ENCODE data around the gene GLA. TPM values are rescaled to one million over a fixed set of nuclear protein-coding genes. Genes with fewer than 3 reads are reported as not detected.

The GLA gene
- total and polyA plus RNA-seq, 9 of the 15 experiments (the other 6 are each of a cell fraction or from before 2014, with no cell fraction given), result 41.7 to 146 (median 73.8) TPM

DNA sequence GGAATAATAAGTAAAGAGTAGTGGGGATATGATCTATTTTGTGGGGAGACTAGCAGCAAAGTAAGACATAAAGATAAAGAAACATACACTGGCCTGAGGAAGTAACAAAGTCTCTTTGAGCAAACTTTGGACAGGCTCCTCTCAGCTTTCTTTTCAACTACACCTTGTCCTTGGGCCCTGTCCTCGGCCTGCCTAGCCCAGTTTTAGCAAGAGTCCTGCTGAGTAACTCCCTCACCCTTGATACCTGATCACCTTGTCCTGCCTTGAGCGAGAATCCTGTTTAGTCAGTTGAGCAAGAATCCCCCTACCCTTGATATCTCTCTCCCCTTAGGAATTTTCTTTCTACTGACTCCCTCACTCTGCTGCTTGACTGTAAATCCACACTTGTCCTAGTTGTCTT, 11.8 kb upstream of the GLA start (continued):
- no peak for TF ChIP-seq MAFG (tag; conservative IDR thresholded peaks at IDR 0.05)
- no peak for TF ChIP-seq ARID2 (IDR thresholded peaks at IDR 0.05)
- TF ChIP-seq ZNF311 (CRISPR knock-in tag; IDR thresholded peaks at IDR 0.05), result no peak
- TF ChIP-seq KHSRP (IDR thresholded peaks at IDR 0.05), result no peak
- TF ChIP-seq WHSC1 (IDR thresholded peaks at IDR 0.05; ENCODE audit: low read length), result no peak

DNA sequence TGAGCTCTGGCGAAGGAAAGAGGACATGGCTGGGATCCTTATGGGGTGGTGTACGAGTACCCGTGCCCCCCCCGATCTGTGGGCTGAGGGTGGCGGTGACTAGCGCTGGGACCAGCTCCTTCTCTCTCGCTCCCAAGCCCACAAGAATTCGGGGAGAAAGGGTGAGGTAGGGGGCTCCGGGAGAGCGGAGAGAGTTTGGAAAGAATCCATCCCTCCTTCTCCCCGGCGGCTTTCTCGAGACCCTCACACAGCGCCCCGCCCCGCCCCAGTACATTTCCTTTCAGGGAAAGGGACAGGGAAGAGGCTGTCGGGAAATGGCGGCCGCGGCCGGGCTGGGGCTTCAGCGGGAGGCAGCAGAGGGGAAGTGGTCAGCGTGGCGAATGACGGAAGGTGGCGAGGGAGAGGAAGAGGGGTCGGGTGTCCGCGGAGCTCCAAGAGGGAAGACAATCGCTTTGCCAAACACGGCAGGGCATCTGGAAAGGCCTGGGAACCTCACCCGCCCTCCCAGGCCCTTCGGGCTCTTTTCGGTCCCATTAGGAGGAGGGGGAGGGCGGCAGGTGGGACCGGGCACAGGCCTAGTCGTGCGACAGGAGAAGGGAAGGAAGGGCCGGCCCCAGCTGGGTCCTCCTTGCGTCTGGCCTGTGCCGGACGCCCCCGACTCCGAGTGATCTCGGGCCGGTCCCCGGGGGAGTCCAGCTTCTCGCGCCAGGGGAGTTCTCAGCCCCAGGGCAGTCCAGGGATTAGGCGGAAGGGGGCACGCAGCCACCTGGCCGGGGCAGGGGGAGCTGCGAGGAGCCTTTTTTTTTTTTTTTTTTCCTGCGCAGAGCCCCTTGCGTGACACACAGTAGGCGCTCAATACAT, 10.5 kb upstream of the GLA start:
- in situ Hi-C loops (cut with MboI), result no loop called here
- no peak for FAIRE-seq

More for the DNA sequence above, 10.5 kb upstream of the GLA start:
- no peak overlapping the region for H3K4me3 ChIP-seq
- 58% methylated on average over 6 of the region's 56 CpGs for WGBS (ENCODE audit: insufficient coverage, low coverage, missing lambda C conversion rate)
- peak overlapping the region; percentile 14; the same call in 1 of the 2 replicates for H3K4me2 ChIP-seq (ENCODE audit: insufficient read depth, low read length)
- ChIA-PET POLR2A (interaction anchor here (0.6 kb wide), 1 partner anchor 626 kb away, joined by 4 read pairs; no protein-coding TSS in a partner anchor), CTCF (ENCODE audit: low intra/inter-chr PET ratio) (no interaction called here)
- DNase-seq (ENCODE audit: extremely low read depth in 1 of 4, low spot score in 3 of 4), result no peak
- TF ChIP-seq RCOR1 (IDR thresholded peaks at IDR 0.05; ENCODE audit: borderline replicate concordance in 1 of 2, low read depth in 2 of 2, low read length in 2 of 2), result no peak
- TF ChIP-seq KAT8 (IDR thresholded peaks at IDR 0.05; ENCODE audit: low read depth), result no peak
- no peak for TF ChIP-seq NCOA4 (IDR thresholded peaks at IDR 0.05; ENCODE audit: partially characterized antibody)
- no peak for TF ChIP-seq ARHGAP35 (IDR thresholded peaks at IDR 0.05; ENCODE audit: partially characterized antibody)
- TF ChIP-seq ZFP36 (IDR thresholded peaks at IDR 0.05; ENCODE audit: low read depth, low read length, partially characterized antibody), result no peak
- no peak for TF ChIP-seq POLR2G (IDR thresholded peaks at IDR 0.05; ENCODE audit: low read depth, low read length)
- peak in 2 of 3 experiments; percentile 6 to 14 for TF ChIP-seq YY1 (IDR thresholded peaks at IDR 0.05; ENCODE audit: borderline replicate concordance in 1 of 3, control insufficient read depth in 1 of 3, extremely low read depth in 1 of 3, insufficient read depth in 3 of 3, insufficient read length in 1 of 3, insufficient replicate concordance in 2 of 3, low read depth in 1 of 3, low read length in 2 of 3)
- TF ChIP-seq SNIP1 (IDR thresholded peaks at IDR 0.05; ENCODE audit: low read depth), result no peak
- H3K9me3 ChIP-seq (replicated peaks; ENCODE audit: control insufficient read depth, insufficient read depth, low read depth, low read length), result no peaks in the 10 kb centered on the region
- no peak overlapping the region for H3K27ac ChIP-seq (ENCODE audit: extremely low read depth, low read depth, low read length)
- no peak for ATAC-seq
- H3K9ac ChIP-seq (ENCODE audit: insufficient read depth in 1 of 2, low read depth in 2 of 2, low read length in 2 of 2), result peak overlapping the region in 1 of 2 experiments; percentile 26; a peak in 2 of 4 replicates
- no peaks in the 10 kb centered on the region; the same call in 1 of the 2 replicates for H4K20me1 ChIP-seq (replicated peaks; ENCODE audit: control insufficient read depth, insufficient read depth, low read length)
- no peaks in the 10 kb centered on the region; a peak in 1 of 5 replicates for H3K27me3 ChIP-seq (ENCODE audit: control insufficient read depth in 2 of 2, insufficient read depth in 2 of 2, low read length in 2 of 2)
- peaks cover 8 to 17% of the 10 kb centered on the region in 2 experiments; a peak in 4 of 5 replicates for H3K4me1 ChIP-seq (replicated peaks in 1 of 2; ENCODE audit: control insufficient read depth in 2 of 2, insufficient read depth in 2 of 2, low read length in 2 of 2)
- no peak overlapping the region for H2AFZ ChIP-seq (ENCODE audit: low read depth, low read length)
- intact Hi-C loops (cut with micrococcal nuclease), result loop anchor here (5.0 kb wide), 2 partner anchors 44 to 179 kb away; no protein-coding TSS in a partner anchor
- H3K36me3 ChIP-seq (ENCODE audit: control insufficient read depth, insufficient read depth, low read length), result peaks cover 5% of the 10 kb centered on the region; the same call in 1 of the 3 replicates
- no peaks in the 10 kb centered on the region for H3K9me1 ChIP-seq (ENCODE audit: control insufficient read depth, insufficient read depth, low read length)
- no TSS peak for BruUV-seq (replicated peaks)
- H3K79me2 ChIP-seq (ENCODE audit: control insufficient read depth, insufficient read depth, low read length), result no peaks in the 10 kb centered on the region

All from K562 (cell line).